T-cell (primary cell): ENCODE results near the gene PRKACB. TPM values are rescaled to one million over a fixed set of nuclear protein-coding genes. Genes with fewer than 3 reads are reported as not detected.
A peak's percentile ranks its signal among the peaks of the same experiment; 100 is the strongest.

ENCODE experiments used
- ATAC-seq, 4 experiments: fragments of 200-7000 bp in 3 of 4; fragments of 150-1000 bp in 1 of 4; cut with Tn5 transposase; replicated peaks in 1 of 4; 1 replicate in 3 of 4; 2 replicates in 1 of 4; pipeline ENCODE4 v1.10.0; 2021; ENCODE audit warnings: moderate library complexity in 3 of 4, mild to moderate bottlenecking in 2 of 4, moderate number of reproducible peaks in 1 of 4
- CTCF ChIA-PET, 2 donors: fragments of 300-600 bp; sonication (Branson Sonifier 250); formaldehyde crosslinking; loops; one replicate each; lab custom pipeline; 2022; ENCODE audit warnings: antibody characterized with exemption in 2 of 2; lab: Charles Lee
- POLR2A ChIA-PET, 2 donors: fragments of 300-600 bp; sonication (Branson Sonifier 250); formaldehyde crosslinking; loops; one replicate each; lab custom pipeline; 2022; ENCODE audit warnings: antibody characterized with exemption in 2 of 2; lab: Charles Lee
- DNase-seq, 35 experiments: peaks; one replicate each; pipeline versions ENCODE4 v3.0.0 to v3.0.0-alpha.2; 2013 to 2023
- H3K27ac ChIP-seq: one replicate; pipeline ENCODE4 v1.5.1; 2013; ENCODE audit warnings: low read length
- H3K27me3 ChIP-seq, 2 experiments: replicated peaks in 1 of 2; 1 replicate in 1 of 2; 2 replicates in 1 of 2; pipeline versions ENCODE4 v1.6.1 to v1.7.0; 2013; ENCODE audit warnings: low read length in 1 of 2, mixed read lengths in 1 of 2; ENCODE audit not compliant: control insufficient read depth in 2 of 2, insufficient read depth in 2 of 2; ENCODE audit errors: extremely low read depth in 1 of 2
- H3K36me3 ChIP-seq, 2 donors: 1 replicate in 1 of 2; 2 replicates in 1 of 2; pipeline versions ENCODE4 v1.6.1 to v1.7.0; 2013; ENCODE audit warnings: low read length in 1 of 2; ENCODE audit not compliant: control insufficient read depth in 2 of 2, insufficient read depth in 1 of 2; ENCODE audit errors: extremely low read depth in 1 of 2
- H3K4me1 ChIP-seq, 2 experiments: 1 replicate in 1 of 2; 2 replicates in 1 of 2; pipeline versions ENCODE4 v1.6.1 to v1.7.0; 2013; ENCODE audit warnings: low read length in 2 of 2, mixed read lengths in 1 of 2; ENCODE audit not compliant: insufficient read depth in 2 of 2, control insufficient read depth in 1 of 2; ENCODE audit errors: extremely low read depth in 1 of 2
- H3K4me3 ChIP-seq, 2 donors: 1 replicate in 1 of 2; 2 replicates in 1 of 2; pipeline versions ENCODE4 v1.5.1 to v1.7.0; 2013; ENCODE audit warnings: mild to moderate bottlenecking in 2 of 2, low read length in 1 of 2, moderate library complexity in 1 of 2; ENCODE audit not compliant: control insufficient read depth in 1 of 2; ENCODE audit errors: extremely low read depth in 1 of 2
- H3K9me3 ChIP-seq: 2 replicates; pipeline ENCODE4 v1.7.0; 2013
- H3K27ac Mint-ChIP-seq, 2 donors: one replicate each; pipeline ENCODE4 v1.8.0; 2020 to 2021; ENCODE audit warnings: mild to moderate bottlenecking in 2 of 2, mixed read lengths in 2 of 2
- H3K27me3 Mint-ChIP-seq, 2 donors: one replicate each; pipeline ENCODE4 v1.8.0; 2021 to 2022; ENCODE audit warnings: mixed read lengths in 2 of 2
- H3K36me3 Mint-ChIP-seq: one replicate; pipeline ENCODE4 v1.8.0; 2021; ENCODE audit warnings: mixed read lengths
- H3K4me1 Mint-ChIP-seq, 3 donors: one replicate each; pipeline ENCODE4 v1.8.0; 2020 to 2022; ENCODE audit warnings: mixed read lengths in 3 of 3, mild to moderate bottlenecking in 1 of 3
- H3K4me3 Mint-ChIP-seq, 3 donors: one replicate each; pipeline ENCODE4 v1.8.0; 2020 to 2022; ENCODE audit warnings: mild to moderate bottlenecking in 3 of 3, mixed read lengths in 3 of 3, moderate library complexity in 3 of 3
- H3K9me3 Mint-ChIP-seq, 3 donors: one replicate each; pipeline ENCODE4 v1.8.0; 2020 to 2022; ENCODE audit warnings: mixed read lengths in 3 of 3
- WGBS: methylation state at CpG from one replicate; pipeline ENCODE4 v1.1.5; 2013; ENCODE audit warnings: missing lambda C conversion rate; ENCODE audit not compliant: insufficient coverage; 5-methylcytosine and 5-hydroxymethylcytosine counted together
- total RNA-seq, 35 experiments: library from RNA in 6 of 35; stranded (reverse) in 6 of 35; fragments of 120-200 nt in 1 of 35; gene quantifications; one replicate each; pipeline versions ENCODE4 v1.2.1 to v1.2.4 and lab custom pipeline; 2013 to 2026

The PRKACB gene
- total RNA-seq, 5 donors from 2014 or later (not counting 1 experiment from before 2014, with no cell fraction given) = 101 to 119 (median 109) TPM

DNA sequence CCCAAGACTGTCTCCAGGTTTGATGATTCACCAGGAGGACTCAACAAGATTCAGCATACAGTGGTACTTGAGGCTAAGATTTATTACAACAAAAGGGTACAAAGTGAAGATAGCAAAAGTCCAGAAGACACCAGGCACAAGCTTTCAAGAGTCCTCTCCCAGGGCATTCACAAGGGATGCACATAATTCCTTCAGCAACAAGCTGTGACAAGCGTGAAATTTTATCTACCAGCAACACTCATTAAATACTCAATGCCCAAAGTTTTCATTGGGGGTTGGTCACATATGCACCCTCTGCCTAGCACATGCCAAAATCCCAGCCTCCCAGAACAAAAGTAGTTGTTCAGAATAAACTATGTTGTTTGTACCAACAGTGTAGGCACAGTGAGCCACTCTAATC, 62.3 kb downstream of the PRKACB start:
- Histone ChIP-seq H3K9me3 (no peaks in the 10 kb centered on the region), H3K4me1 (peaks cover 0 to 2% of the 10 kb centered on the region in 2 experiments), H3K27ac (no peak overlapping the region), H3K27me3 (no peaks in the 10 kb centered on the region), H3K36me3 (peaks cover 0 to 30% of the 10 kb centered on the region in 2 donors), H3K4me3 (no peak overlapping the region)
- ChIA-PET CTCF (interaction anchor here in 1 of 2 donors (0.6 kb wide), 1 partner anchor 235 kb away, joined by 3 read pairs; no protein-coding TSS in a partner anchor), POLR2A (no interaction called here)
- WGBS = no CpG with 5 or more reads among the region's 1 CpG
- no peaks in the 10 kb centered on the region for H3K9me3 Mint-ChIP-seq
- H3K4me3 Mint-ChIP-seq = no peak overlapping the region
- DNase-seq (no peak), ATAC-seq (no peak)
- H3K4me1 Mint-ChIP-seq = peaks cover 24 to 37% (median 30%) of the 10 kb centered on the region in 3 donors
- no peaks in the 10 kb centered on the region for H3K27me3 Mint-ChIP-seq
- H3K27ac Mint-ChIP-seq = no peak overlapping the region
- peaks cover 62% of the 10 kb centered on the region for H3K36me3 Mint-ChIP-seq

- no peak overlapping the region for H3K27ac ChIP-seq
- no peak for ATAC-seq
- no peaks in the 10 kb centered on the region for H3K9me3 Mint-ChIP-seq
- H3K4me3 ChIP-seq = no peak overlapping the region
- peaks cover 0 to 28% of the 10 kb centered on the region in 2 donors for H3K36me3 ChIP-seq
- H3K27ac Mint-ChIP-seq = peak overlapping the region; percentile 25 to 36
- H3K27me3 ChIP-seq = no peaks in the 10 kb centered on the region
- no peaks in the 10 kb centered on the region for H3K9me3 ChIP-seq
- H3K4me1 ChIP-seq = peaks cover 0 to 6% of the 10 kb centered on the region in 2 experiments
- no peak for DNase-seq
- no peaks in the 10 kb centered on the region for H3K27me3 Mint-ChIP-seq
- ChIA-PET POLR2A (no interaction called here), CTCF (no interaction called here)
- H3K4me1 Mint-ChIP-seq = peaks cover 18 to 44% (median 36%) of the 10 kb centered on the region in 3 donors
- no peak overlapping the region for H3K4me3 Mint-ChIP-seq
- H3K36me3 Mint-ChIP-seq = peaks cover 59% of the 10 kb centered on the region
Measured at GRCh38 chr1:84208935-84209334, 64.9 kb downstream of the PRKACB start.

GRCh38 chr1:84214115-84214956, 70.3 kb downstream of the PRKACB start:
- ATAC-seq (no peak), DNase-seq (no peak)
- peaks cover 0 to 6% of the 10 kb centered on the region in 2 experiments for H3K4me1 ChIP-seq
- peaks cover 5 to 25% of the 10 kb centered on the region in 2 donors for H3K36me3 ChIP-seq
- H3K4me3 ChIP-seq = no peak overlapping the region
- Mint-ChIP-seq H3K27me3 (no peaks in the 10 kb centered on the region), H3K36me3 (peaks cover 63% of the 10 kb centered on the region), H3K4me3 (no peak overlapping the region), H3K9me3 (peaks cover 0 to 4% (median under 1%) of the 10 kb centered on the region in 3 donors), H3K27ac (peak overlapping the region; percentile 44 to 56), H3K4me1 (peaks cover 23 to 40% (median 40%) of the 10 kb centered on the region in 3 donors)
- ChIA-PET CTCF (interaction anchor here (0.7 kb wide), 2 partner anchors 67 to 219 kb away, joined by 5 to 6 read pairs; no protein-coding TSS in a partner anchor), POLR2A (no interaction called here)
- 94% methylated on average over 3 of the region's 8 CpGs for WGBS
- no peak overlapping the region for H3K27ac ChIP-seq
- H3K9me3 ChIP-seq = peaks cover under 1% of the 10 kb centered on the region
- no peaks in the 10 kb centered on the region for H3K27me3 ChIP-seq

DNA sequence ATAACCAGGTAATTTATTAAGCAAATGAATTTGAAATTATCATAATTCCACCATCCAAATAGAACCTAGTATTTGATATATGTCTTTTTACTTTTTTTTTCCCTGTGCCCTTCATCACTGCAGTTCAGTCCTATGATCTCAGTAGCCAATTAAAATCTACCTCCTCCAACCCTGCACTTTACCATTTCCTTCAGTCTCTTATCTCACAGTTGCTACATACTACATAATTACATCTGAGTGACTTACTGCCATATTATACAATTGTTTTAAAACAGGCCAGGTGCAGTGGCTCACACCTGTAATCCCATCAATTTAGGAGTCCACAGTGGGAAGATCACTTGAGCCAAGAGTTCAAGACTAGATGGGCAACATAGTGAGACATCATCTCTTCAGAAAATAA, 73.2 kb downstream of the PRKACB start:
- H3K4me3 Mint-ChIP-seq = no peak overlapping the region
- ChIA-PET CTCF (no interaction called here), POLR2A (no interaction called here)
- Histone ChIP-seq H3K4me1 (peaks cover 0 to 4% of the 10 kb centered on the region in 2 experiments), H3K27me3 (no peaks in the 10 kb centered on the region), H3K27ac (no peak overlapping the region), H3K9me3 (peaks cover 6% of the 10 kb centered on the region), H3K4me3 (no peak overlapping the region), H3K36me3 (peaks cover 5 to 30% of the 10 kb centered on the region in 2 donors)
- H3K27me3 Mint-ChIP-seq = no peaks in the 10 kb centered on the region
- DNase-seq (no peak), ATAC-seq (no peak)
- peaks cover 76% of the 10 kb centered on the region for H3K36me3 Mint-ChIP-seq
- no peak overlapping the region for H3K27ac Mint-ChIP-seq
- H3K9me3 Mint-ChIP-seq = peaks cover 12 to 17% (median 13%) of the 10 kb centered on the region in 3 donors
- peaks cover 38 to 52% (median 42%) of the 10 kb centered on the region in 3 donors for H3K4me1 Mint-ChIP-seq

GRCh38 chr1:84223751-84224432, 79.8 kb downstream of the PRKACB start:
- POLR2A ChIA-PET = no interaction called here
- ATAC-seq (no peak), DNase-seq (no peak)
- Histone ChIP-seq H3K4me1 (peaks cover 0 to 19% of the 10 kb centered on the region in 2 experiments), H3K9me3 (peaks cover 10% of the 10 kb centered on the region), H3K4me3 (no peak overlapping the region), H3K36me3 (peaks cover 6 to 38% of the 10 kb centered on the region in 2 donors), H3K27me3 (no peaks in the 10 kb centered on the region), H3K27ac (no peak overlapping the region)
- CTCF ChIA-PET = no interaction called here
- H3K36me3 Mint-ChIP-seq = peaks cover 81% of the 10 kb centered on the region
- H3K27me3 Mint-ChIP-seq = no peaks in the 10 kb centered on the region
- H3K27ac Mint-ChIP-seq = peak overlapping the region in 1 of 2 donors; percentile 58
- H3K4me3 Mint-ChIP-seq = no peak overlapping the region
- WGBS = 67% methylated on average over 3 of the region's 3 CpGs
- H3K4me1 Mint-ChIP-seq = peaks cover 38 to 50% (median 41%) of the 10 kb centered on the region in 3 donors
- H3K9me3 Mint-ChIP-seq = peaks cover 19 to 30% (median 28%) of the 10 kb centered on the region in 3 donors

DNA sequence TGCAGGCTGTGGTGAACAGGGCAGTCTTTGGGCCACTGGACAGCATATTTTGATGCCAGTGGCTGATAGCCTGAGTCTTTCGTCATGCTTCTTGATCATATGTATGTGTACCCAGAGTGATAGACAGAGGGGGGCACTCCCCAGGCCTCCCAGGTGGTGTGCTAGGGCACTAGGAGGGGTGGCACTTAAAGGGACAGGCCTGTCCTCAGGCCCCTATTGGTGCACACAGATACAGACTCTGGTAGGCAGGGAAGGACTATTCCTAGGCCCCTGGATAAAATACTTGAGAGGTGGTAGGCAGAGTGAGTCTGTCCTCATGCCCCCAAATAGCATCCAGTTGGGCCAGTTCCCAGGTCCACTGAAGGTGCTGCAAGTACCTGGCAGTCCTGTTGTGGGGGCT, 80.8 kb downstream of the PRKACB start:
- H3K4me1 Mint-ChIP-seq = peaks cover 34 to 44% (median 39%) of the 10 kb centered on the region in 3 donors
- peaks cover 19 to 30% (median 24%) of the 10 kb centered on the region in 3 donors for H3K9me3 Mint-ChIP-seq
- ATAC-seq (no peak), DNase-seq (no peak)
- Histone ChIP-seq H3K27ac (no peak overlapping the region), H3K36me3 (peaks cover 3 to 31% of the 10 kb centered on the region in 2 donors), H3K4me3 (no peak overlapping the region), H3K27me3 (no peaks in the 10 kb centered on the region), H3K4me1 (peaks cover 0 to 19% of the 10 kb centered on the region in 2 experiments), H3K9me3 (peaks cover 8% of the 10 kb centered on the region)
- no peak overlapping the region for H3K4me3 Mint-ChIP-seq
- H3K27me3 Mint-ChIP-seq = no peaks in the 10 kb centered on the region
- POLR2A ChIA-PET = no interaction called here
- 92% methylated on average over 1 of the region's 1 CpG for WGBS
- CTCF ChIA-PET = no interaction called here
- H3K36me3 Mint-ChIP-seq = peaks cover 71% of the 10 kb centered on the region
- no peak overlapping the region for H3K27ac Mint-ChIP-seq
